Esophagus muscularis mucosa (tissue), 4 donors: ENCODE results near the gene CAV1.

Experiments used
- CTCF ChIP-seq, 3 experiments: fragments of 200-600 bp in 2 of 3; fragments of 450-650 bp in 1 of 3; sonication (generic) in 2 of 3; IDR thresholded peaks; one replicate each; pipeline ENCODE4 v1.5.1; 2017 to 2019; ENCODE audit warnings: antibody characterized with exemption in 3 of 3, mild to moderate bottlenecking in 2 of 3, moderate library complexity in 1 of 3
- EP300 ChIP-seq: sonication (generic); formaldehyde crosslinking; IDR thresholded peaks from one replicate; pipeline ENCODE4 v1.6.1; 2017; ENCODE audit warnings: antibody characterized with exemption
- POLR2A ChIP-seq: fragments of 450-650 bp; IDR thresholded peaks from one replicate; pipeline ENCODE4 v1.6.1; 2017; ENCODE audit warnings: antibody characterized with exemption, moderate library complexity, mild to moderate bottlenecking, low read depth
- POLR2AphosphoS5 ChIP-seq, 2 donors: sonication (generic); formaldehyde crosslinking; IDR thresholded peaks; one replicate each; pipeline ENCODE4 v1.6.1; 2017; ENCODE audit warnings: antibody characterized with exemption in 2 of 2

GRCh38 chr7:116502201-116503096 lies 22.4 kb upstream of the CAV1 start:
- TF ChIP-seq POLR2A (no peak), EP300 (no peak), CTCF (IDR thresholded peaks at IDR 0.05) (no peak), POLR2AphosphoS5 (IDR thresholded peaks at IDR 0.05) (no peak)
